Body of pancreas (tissue), 4 donors: Measurements from ENCODE around the gene ALPP. TPM values are rescaled to one million over a fixed set of nuclear protein-coding genes. Genes with fewer than 3 reads are reported as not detected.
"Not testable (repeated sequence)": the region's sequence is repeated elsewhere in the genome, so short reads cannot be mapped to it uniquely, and the experiment has no call there.

Source experiments
- ATAC-seq: fragments of 150-250 bp; one replicate; pipeline ENCODE4 v1.9.1; 2016
- DNase-seq, 4 donors: peaks; one replicate each; pipeline ENCODE4 v3.0.0-alpha.2; 2019
- H3K27ac ChIP-seq, 4 donors: fragments of 200-600 bp; sonication (generic); 1 replicate in 3 of 4; 2 replicates in 1 of 4; pipeline versions ENCODE4 v1.5.1 to v1.6.1; 2016 to 2019; ENCODE audit warnings: mild to moderate bottlenecking in 1 of 4, mixed read lengths in 1 of 4, moderate library complexity in 1 of 4
- H3K27me3 ChIP-seq, 2 donors: fragments of 200-600 bp; sonication (generic); one replicate each; pipeline ENCODE4 v1.6.0; 2016; ENCODE audit warnings: mild to moderate bottlenecking in 1 of 2
- H3K36me3 ChIP-seq, 2 donors: fragments of 200-600 bp; sonication (generic); replicated peaks in 1 of 2; 2 replicates each; pipeline ENCODE4 v1.5.1; 2016; ENCODE audit warnings: low read depth in 2 of 2; ENCODE audit not compliant: insufficient read depth in 1 of 2
- H3K4me1 ChIP-seq: fragments of 200-600 bp; sonication (generic); one replicate; pipeline ENCODE4 v1.6.0; 2016
- H3K4me3 ChIP-seq, 2 donors: fragments of 200-600 bp; sonication (generic); 1 replicate in 1 of 2; 2 replicates in 1 of 2; pipeline ENCODE4 v1.5.1; 2016 to 2019
- H3K9me3 ChIP-seq, 3 donors: fragments of 200-600 bp; sonication (generic); 1 replicate in 2 of 3; 2 replicates in 1 of 3; pipeline ENCODE4 v1.5.1; 2016
- POLR2A ChIP-seq, 3 donors: fragments of 450-650 bp; IDR thresholded peaks; one replicate each; pipeline ENCODE4 v1.6.1; 2016; ENCODE audit warnings: antibody characterized with exemption in 3 of 3, mild to moderate bottlenecking in 2 of 3
- WGBS, 2 donors: methylation state at CpG; one replicate each; pipeline ENCODE4 v1.1.5; 2017; 5-methylcytosine and 5-hydroxymethylcytosine counted together
- intact Hi-C: fragments of 100-400 bp; cut with DNase I; formaldehyde crosslinking; loops from one replicate; pipeline ENCODE4 v1.15.1; 2023
- total RNA-seq, 2 donors: library from RNA; depleted of rRNA; stranded (reverse); fragments of >200 nt; gene quantifications; one replicate each; pipeline ENCODE4 v1.1.0, GENCODE V29; 2016
- TF ChIP-seq, protein P1 (sequence below), 7 experiments: fragments of 450-650 bp in 4 of 7; fragments of 200-600 bp in 3 of 7; sonication (generic) in 3 of 7; IDR thresholded peaks; one replicate each; pipeline ENCODE4 v1.5.1; 2016 to 2019; ENCODE audit warnings: antibody characterized with exemption in 7 of 7

Gene ALPP
- total RNA-seq, 2 donors from 2014 or later: 0.52 TPM; not detected in 1

DNA sequence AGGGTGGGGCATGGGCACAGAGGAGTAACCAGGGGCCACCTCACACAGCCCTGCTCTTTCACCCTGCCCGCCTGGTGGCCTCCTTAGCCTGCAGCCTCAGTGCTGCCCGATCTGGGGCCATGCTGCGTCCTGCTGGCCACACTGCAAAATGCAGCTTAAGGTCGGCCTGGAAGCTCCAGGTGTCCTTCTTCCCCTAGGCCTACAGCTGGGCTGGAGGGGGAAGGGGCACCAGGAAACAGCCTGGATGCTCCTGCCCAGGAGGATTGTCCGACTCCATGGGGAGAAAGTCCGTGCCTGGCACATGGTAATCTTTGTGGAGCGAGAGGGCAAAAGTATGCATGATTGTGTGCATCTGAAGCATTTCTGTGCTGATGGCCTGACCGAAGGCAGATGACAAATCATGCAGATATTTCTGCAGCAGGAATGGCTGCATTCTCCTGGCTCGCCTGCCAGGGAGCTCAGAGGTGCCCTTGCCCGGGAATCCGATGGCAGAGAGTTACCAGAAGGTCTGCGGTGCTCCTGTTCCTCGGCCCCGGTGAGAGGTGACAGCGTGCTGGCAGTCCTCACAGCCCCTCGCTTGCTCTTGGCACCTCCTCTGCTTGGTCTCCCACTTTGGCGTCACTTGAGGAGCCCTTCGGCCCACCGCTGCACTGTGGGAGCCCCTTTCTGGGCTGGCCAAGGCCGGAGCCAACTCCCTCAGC lies 12.8 kb upstream of the ALPP start:
- H3K4me1 ChIP-seq: peaks cover 19% of the 10 kb centered on the region
- H3K36me3 ChIP-seq: no peaks in the 10 kb centered on the region
- no peaks in the 10 kb centered on the region for H3K27me3 ChIP-seq
- H3K9me3 ChIP-seq: no peaks in the 10 kb centered on the region
- intact Hi-C loops: no loop called here
- ATAC-seq (peak; percentile 30), DNase-seq (peak in 2 of 4 donors; percentile 14 to 31)
- H3K27ac ChIP-seq: no peak overlapping the region
- TF ChIP-seq, protein P1, sequence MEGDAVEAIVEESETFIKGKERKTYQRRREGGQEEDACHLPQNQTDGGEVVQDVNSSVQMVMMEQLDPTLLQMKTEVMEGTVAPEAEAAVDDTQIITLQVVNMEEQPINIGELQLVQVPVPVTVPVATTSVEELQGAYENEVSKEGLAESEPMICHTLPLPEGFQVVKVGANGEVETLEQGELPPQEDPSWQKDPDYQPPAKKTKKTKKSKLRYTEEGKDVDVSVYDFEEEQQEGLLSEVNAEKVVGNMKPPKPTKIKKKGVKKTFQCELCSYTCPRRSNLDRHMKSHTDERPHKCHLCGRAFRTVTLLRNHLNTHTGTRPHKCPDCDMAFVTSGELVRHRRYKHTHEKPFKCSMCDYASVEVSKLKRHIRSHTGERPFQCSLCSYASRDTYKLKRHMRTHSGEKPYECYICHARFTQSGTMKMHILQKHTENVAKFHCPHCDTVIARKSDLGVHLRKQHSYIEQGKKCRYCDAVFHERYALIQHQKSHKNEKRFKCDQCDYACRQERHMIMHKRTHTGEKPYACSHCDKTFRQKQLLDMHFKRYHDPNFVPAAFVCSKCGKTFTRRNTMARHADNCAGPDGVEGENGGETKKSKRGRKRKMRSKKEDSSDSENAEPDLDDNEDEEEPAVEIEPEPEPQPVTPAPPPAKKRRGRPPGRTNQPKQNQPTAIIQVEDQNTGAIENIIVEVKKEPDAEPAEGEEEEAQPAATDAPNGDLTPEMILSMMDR (IDR thresholded peaks at IDR 0.05): peak in 3 of 7 experiments; percentile 23 to 35 (median 27)
- no peak for TF ChIP-seq POLR2A (IDR thresholded peaks at IDR 0.05)
- WGBS, 2 donors: 70 to 87% methylated on average over 9 to 20 of the region's 20 CpGs
- no peak overlapping the region for H3K4me3 ChIP-seq

DNA sequence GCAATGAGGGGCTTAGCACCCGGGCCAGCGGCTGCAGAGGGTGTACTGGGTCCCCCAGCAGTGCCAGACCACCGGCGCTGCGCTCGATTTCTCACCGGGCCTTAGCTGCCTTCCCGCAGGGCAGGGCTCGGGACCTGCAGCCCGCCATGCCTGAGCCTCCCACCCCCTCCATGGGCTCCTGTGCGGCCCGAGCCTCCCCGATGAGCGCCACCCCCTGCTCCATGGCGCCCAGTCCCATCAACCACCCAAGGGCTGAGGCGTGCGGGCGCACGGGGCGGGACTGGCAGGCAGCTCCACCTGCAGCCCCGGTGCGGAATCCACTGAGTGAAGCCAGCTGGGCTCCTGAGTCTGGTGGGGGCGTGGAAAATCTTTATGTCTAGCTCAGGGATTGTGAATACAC lies 12.1 kb upstream of the ALPP start:
- intact Hi-C loops, H3K27me3 ChIP-seq, DNase-seq, ATAC-seq, H3K4me3 ChIP-seq, H3K36me3 ChIP-seq, H3K9me3 ChIP-seq, H3K27ac ChIP-seq: not testable (repeated sequence)
- peaks cover 19% of the 10 kb centered on the region for H3K4me1 ChIP-seq
- 60 to 68% methylated on average over 12 to 20 of the region's 23 CpGs for WGBS, 2 donors

DNA sequence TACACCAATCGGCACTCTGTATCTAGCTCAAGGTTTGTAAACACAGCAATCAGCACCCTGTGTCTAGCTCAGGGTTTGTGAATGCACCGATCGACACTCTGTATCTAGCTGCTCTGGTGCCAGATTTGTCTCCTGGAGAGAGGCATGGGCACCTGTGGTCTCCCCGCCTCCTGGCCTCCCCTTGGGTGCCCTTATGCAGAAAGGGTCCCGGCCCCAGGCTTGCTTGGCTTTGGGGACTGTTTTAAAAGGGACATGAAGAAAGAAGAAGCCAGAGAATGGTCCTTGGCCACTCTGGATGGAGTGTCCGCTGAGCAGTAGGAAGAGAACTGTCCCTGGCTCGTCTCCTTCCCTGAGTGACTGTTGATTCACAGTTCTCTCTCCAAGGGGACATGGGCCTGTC lies 11.5 kb upstream of the ALPP start:
- H3K4me3 ChIP-seq: no peak overlapping the region
- ATAC-seq: no peak
- TF ChIP-seq, protein P1 (IDR thresholded peaks at IDR 0.05): no peak
- TF ChIP-seq POLR2A (IDR thresholded peaks at IDR 0.05): no peak
- H3K36me3 ChIP-seq: no peaks in the 10 kb centered on the region
- DNase-seq: no peak
- H3K9me3 ChIP-seq: no peaks in the 10 kb centered on the region
- no peak overlapping the region for H3K27ac ChIP-seq
- WGBS, 2 donors: 26% methylated on average over 7 of the region's 7 CpGs; no CpG with 5 or more reads in 1 of the 2 donors
- intact Hi-C loops: no loop called here
- peaks cover 19% of the 10 kb centered on the region for H3K4me1 ChIP-seq
- H3K27me3 ChIP-seq: no peaks in the 10 kb centered on the region

DNA sequence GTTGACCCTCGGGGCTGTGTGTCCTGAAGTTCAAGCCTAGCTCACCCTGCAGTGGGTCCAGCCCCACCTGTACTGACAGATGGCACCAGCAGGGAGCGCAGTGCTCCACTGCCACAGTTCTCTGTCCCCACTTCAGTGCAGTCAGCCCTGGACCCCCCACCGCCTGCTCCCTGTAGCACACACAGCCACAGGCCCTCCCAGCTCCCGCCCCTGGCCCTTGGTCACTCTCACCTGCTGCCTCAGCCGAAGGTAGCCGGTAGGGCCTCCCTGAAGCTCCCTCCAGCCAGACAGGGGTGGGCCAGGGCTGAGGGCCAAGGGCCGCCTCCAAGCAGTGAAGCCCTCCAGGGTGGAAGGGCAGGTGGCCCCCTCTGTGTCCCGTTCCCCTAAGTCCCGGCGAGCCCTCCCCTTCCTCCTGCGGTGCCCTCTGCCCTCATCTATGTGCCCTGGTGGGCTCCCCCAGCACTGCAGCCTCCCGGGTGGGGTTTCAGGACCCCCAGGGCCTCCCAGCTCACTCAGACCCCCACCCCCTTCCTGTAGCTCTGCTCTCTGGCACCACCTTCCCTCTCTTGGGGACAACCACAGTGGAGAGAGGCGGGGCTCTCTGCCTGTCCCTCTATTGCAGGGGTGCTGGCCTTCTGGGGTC lies 10.8 kb upstream of the ALPP start:
- TF ChIP-seq, protein P1 (IDR thresholded peaks at IDR 0.05): no peak
- no peak for TF ChIP-seq POLR2A (IDR thresholded peaks at IDR 0.05)
- WGBS, 2 donors: 85 to 100% methylated on average over 2 to 10 of the region's 13 CpGs
- Histone ChIP-seq H3K4me1 (peaks cover 19% of the 10 kb centered on the region), H3K9me3 (no peaks in the 10 kb centered on the region), H3K36me3 (no peaks in the 10 kb centered on the region), H3K27me3 (no peaks in the 10 kb centered on the region), H3K27ac (no peak overlapping the region), H3K4me3 (no peak overlapping the region)
- ATAC-seq (no peak), DNase-seq (no peak)
- intact Hi-C loops: no loop called here

DNA sequence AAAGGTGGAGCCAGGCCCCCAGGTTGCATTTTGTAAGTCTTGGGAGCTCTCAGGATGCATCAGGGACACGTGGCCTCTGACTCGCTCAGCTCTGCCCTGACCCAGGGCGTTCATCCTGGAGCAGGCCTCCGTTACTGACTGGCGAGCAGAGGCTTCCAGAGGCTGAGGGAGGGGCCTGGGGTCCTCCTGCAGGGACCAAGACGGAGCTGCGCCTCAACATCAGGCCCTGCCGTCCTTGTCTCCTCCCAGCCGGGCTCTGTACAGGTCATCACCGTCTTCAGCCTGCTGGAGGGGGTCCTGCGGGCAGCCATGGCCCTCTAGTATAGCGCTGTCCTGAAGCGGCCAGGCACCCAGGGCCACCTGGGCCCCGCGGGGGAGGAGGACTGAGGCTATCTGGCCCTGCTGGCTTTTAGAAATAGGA lies 10.2 kb upstream of the ALPP start:
- Histone ChIP-seq H3K4me3 (no peak overlapping the region), H3K9me3 (no peaks in the 10 kb centered on the region), H3K27ac (no peak overlapping the region), H3K36me3 (no peaks in the 10 kb centered on the region), H3K4me1 (peaks cover 19% of the 10 kb centered on the region), H3K27me3 (no peaks in the 10 kb centered on the region)
- TF ChIP-seq POLR2A (IDR thresholded peaks at IDR 0.05): no peak
- DNase-seq: no peak
- intact Hi-C loops: no loop called here
- 91% methylated on average over 14 to 15 of the region's 15 CpGs for WGBS, 2 donors
- ATAC-seq: no peak
